DMS153 treated with DMSO at 0.1 percent for 48 hours (cell line): ENCODE data around the gene LEMD2.
A peak's percentile ranks its signal among the peaks of the same experiment; 100 is the strongest.

Source experiments
- DNase-seq: peaks from one replicate; lab custom pipeline; 2025; ENCODE audit not compliant: unreplicated experiment; lab: John Stamatoyannopoulos, UW

LEMD2 gene

DNA sequence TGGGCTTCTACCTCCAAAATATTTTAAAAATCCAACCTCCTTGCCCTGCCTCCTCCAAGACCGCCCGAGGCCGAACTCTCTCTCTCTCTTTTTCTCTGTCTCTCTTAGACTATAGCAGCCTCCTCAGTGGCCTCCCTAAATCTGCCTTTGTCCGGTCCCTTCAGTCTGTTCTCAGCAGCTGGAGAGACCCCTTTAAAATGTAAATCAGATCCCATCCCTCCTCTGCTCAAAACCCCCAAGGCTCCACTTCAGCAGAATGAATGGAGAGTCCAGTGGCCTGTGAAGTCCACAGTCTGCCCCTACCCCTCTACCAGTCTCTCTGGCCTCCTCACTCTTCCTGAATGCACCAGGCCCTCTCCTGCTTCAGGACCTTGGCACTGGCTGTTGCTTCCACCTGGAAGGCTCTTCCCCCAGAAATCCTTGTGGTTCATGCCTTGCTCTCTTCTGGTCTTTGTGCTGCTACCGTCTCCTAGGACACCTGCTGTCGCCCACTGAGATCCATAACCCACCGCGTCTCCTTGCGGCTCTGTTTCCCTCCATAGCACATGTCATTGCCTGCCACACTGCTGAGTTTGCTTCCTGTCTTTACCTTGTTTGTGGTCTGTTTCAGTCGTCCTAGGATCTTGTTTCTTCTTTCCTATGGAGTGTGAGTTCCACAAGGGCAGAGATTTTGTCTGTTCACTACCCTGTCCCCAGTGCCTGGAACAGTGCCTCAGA, 8.9 kb upstream of the LEMD2 start:
- no peak for DNase-seq

GRCh38 chr6:33794910-33795623, 6.1 kb upstream of the LEMD2 start:
- DNase-seq, result no peak

DNA sequence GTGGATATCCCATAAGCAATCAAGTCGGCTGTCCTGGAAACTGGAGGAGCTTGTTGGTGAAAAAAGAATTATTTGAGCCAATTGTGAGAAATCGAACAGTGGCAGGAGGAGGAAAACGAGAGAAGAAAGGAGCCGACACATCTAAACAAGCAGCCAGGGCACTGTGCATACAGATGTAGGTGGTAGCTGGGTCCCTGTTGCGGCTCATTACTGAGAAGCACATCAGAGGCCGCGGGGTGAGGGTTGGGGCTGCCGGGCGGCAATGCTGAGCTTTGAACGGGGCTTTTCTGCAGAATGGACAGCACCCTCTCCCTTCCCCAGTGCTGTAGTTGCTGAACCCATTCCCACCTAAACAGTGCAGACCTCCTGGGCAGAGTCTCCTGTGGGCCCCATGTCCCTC, 4.1 kb upstream of the LEMD2 start:
- DNase-seq, result no peak

- no peak for DNase-seq
Observed at GRCh38 chr6:33791620-33792019, 2.7 kb upstream of the LEMD2 start.

- no peak for DNase-seq
Observed at GRCh38 chr6:33790910-33791309, 2.0 kb upstream of the LEMD2 start.

DNA sequence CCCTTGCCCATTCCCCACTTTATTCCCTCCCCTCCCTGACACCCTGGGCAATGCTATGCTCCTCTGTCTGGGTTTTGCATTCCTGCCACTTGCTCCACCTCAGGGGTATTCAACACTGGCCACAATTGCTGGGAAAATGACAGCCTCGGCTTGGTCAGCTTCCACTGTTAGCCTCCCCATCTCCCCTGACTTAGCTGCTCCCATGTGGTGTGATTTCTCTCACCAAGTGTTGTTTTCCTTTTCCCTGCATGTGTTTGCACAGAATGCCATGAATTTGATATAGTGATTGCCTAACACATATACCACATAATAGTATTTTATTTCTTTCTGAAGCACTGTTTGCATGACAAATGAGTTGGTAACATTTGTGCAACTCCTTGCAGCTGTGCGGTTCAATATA, 1.4 kb upstream of the LEMD2 start:
- no peak for DNase-seq

DNA sequence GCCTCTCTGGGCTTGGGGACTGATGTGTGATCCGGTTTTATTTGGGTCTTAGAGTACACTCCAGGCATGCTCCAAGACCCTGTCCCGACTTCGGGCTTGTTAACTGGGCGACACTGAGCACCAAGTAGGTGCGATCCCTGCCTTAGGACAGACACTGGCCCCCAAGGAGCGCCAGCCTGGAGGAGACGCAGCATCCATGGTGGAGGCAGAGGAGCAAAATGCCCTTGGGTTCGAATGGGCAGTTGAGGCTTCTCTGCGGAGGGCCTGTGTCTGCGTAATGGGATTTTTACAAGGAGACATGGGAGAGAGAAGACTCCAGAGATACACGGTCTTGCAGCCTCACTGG, 593 bp upstream of the LEMD2 start:
- no peak for DNase-seq

DNA sequence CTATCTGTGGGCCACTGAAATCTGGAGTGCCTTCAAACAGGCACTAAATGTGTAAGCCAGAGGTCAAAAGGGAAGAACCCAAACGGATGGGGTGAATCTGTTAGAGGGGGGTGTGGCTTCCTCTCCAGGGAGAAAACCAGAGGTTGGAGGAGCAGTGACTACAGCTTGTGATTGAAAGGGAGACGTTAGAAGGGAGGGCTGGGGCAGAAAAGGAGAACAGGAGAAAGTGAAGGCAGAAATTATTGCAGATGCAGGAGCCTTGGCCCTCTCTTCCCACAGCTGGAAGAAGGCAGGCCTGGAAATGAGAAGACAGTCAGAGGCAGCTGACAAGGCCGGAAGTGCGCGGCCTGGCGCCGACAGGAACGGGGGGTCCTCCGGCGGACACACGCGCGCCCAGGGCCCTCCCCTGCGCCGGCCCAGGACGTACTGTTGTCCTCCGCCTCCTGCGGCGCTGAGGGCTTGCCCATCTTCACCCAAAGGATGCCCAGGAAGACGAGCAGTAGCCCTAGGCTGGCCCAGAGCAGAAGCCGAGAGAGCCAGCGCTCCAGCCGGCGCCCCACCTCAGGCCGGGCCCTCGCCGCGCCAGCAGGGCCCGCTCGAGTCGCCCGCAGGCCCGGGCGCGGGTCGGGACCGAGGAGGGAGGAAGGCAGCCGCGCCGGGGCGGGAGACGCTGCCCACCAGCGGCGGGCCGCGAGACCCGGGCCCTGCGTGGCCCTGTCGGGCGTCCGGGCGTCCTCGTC, 806 bp downstream of the LEMD2 start:
- peak; percentile 26 for DNase-seq

GRCh38 chr6:33787346-33787953, 1.5 kb downstream of the LEMD2 start:
- no peak for DNase-seq

DNA sequence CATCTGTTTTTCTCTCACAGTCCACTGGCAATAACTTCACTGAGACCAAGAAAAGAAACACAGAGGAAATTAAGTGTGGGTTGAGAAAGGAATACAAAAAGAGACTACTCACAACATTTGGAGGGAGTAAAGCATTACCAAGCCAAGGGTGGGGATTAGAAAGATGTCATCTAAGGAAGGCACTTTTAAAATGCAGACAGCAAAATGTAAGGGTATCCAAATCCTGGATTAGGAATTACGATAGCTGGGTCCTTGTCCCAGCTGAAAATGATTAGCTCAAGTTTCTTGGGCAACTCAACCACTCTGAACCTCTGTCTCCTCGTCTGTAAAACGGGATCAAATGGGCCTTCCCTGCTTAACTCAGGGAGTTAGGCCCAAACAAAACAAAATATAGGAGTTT, 2.2 kb downstream of the LEMD2 start:
- DNase-seq, result no peak

GRCh38 chr6:33785778-33786177, 3.2 kb downstream of the LEMD2 start:
- no peak for DNase-seq

DNA sequence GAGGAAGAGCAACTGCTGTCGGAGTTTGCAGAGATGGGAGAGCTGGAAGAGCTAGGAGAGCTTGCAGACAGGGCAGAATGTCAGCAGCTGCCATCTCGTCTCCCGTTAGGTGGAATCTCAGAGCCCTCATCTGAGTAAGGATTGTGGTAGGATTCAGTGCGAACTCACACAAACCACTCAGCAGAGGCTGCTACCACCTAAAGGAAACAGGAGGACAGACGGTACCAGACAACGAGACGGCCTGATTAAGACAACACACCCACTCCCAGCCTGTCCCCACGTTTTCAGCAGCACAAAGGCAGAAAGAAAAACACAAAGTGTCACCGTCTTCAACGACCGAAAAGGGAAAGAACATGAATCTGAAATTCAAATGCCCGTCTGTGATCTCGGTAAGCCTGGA, 4.1 kb downstream of the LEMD2 start:
- DNase-seq, result no peak

DNA sequence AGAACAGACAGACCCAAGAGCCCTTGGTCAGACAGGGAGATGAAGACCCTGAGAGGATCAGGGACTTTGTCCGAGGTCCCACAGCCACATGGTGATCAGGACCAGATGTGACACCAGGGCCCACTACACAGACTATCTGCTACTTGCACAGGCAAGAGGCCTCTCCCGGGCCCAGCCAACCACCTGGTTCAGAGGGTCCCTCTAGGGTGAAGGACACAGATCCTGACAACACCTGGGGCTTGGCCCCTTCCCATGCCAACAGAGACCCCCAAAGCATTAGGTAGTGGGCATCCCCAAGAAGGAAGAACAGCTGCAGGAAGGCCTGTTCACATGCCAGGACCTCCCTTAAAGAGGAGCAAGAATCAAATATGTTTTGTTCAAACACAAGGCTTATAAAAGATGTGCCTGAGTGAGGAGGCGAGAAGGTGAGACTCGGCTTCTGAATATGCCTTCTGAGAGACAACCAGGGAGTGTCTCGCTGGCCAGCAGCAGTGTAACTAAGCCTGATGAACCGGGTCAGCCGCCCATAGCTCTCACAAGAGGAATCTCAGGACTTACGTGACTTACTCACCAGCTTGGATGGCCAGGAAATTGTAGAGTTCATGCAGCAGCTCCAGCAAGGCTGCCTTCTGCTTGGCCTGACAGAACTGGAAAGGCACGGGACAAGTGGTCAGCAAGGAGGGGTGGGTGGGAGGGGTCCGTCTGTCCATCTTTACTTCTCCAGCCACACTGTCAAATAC, 5.0 kb downstream of the LEMD2 start:
- no peak for DNase-seq

DNA sequence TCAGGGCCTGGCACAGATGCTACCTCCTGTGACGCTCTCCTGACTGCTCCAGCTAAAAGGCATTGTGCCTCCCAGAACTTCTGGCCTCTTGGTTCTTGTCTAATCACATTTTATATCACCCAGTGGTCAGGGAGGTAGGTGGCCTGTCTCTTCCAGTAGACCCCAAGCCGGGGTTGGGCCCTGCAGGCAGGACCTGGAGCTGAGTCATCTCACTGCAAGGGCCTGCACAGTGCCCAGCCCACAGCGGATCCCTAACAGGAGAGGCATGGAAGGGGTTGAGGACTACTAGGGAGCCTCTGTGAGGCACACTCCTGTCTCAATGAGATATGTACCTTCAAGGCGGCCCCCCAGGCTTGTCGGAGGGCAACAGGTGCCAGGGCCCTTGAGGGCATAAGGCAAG, 6.4 kb downstream of the LEMD2 start:
- DNase-seq, result no peak

- no peak for DNase-seq
Observed at GRCh38 chr6:33781131-33781975, 7.6 kb downstream of the LEMD2 start.

DNA sequence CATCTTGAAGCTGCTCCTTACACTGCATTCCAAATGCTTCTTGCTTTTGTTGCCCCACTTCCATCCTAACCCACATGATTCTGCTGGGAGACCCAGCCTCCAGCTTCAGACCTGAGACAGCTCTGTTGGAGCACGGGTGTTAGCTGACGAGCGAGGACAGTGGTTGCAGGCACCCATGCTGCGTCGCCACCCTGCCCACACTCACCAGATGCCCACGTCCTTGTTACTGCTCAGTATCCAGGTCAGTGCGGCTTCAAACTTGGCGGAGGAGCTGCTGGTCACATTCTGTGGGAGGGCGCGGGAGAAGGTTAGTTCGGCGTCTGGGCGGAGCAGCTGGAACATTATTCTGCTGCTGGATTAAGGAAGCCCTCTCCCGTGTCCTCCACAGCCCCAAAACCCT, 9.0 kb downstream of the LEMD2 start:
- no peak for DNase-seq

DNA sequence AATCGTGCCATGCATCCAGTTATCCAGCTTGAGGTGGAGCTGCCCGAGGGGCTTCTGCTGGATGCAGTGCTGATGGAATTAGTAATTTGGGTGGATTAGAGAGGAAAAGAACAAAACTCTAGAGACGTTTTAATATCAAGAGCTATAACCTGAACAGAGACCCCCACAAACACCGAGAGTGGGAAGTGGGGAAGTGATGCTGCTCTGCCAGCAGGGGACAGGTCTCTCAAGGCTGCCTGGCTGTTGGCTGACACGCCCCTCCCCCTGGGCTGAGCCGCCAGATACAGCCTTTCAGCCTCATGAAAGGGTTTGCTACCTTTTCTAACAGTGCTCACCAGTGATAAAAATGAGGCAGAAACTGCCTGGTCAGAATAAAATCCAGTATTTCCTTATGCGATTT, 9.6 kb downstream of the LEMD2 start:
- no peak for DNase-seq

DNA sequence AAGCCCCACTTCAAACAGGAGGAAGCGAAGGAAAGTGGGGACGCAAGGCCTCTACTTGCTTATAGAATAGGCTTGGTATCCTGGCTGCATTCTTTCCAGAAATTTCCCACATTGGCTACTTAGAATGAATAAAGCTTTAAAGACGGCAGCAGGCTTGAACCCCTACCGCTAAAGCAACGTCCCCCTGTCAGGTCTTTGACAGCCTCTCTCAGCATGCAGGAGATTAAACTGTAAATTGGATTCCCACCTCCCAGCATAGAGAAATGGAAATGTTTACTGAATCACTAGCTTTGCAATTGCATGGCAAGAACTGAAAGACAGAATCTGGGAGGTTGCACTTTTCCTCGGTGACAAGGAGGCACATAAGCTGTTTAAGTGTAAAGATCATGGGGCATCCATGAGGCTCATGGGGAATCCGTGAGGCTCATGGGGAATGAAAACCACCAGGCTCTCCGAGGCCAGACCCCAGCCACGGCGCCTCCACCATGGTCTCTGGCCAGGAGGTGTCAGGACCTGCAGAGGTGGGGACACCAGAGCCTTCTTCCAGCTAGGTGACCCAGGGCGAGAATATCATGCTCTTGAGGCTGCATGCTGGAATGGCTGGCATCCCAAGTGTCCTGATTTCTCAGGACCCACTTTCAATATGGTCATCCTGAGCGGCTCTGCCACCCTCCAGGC, 10.3 kb downstream of the LEMD2 start:
- DNase-seq, result no peak
